PC-9 (cell line): ENCODE measurements around the gene APOBEC3B. TPM values are rescaled to one million over a fixed set of nuclear protein-coding genes. Genes with fewer than 3 reads are reported as not detected.
"Not testable (repeated sequence)": the region's sequence is repeated elsewhere in the genome, so short reads cannot be mapped to it uniquely, and the experiment has no call there.

Experiments
- BruUV-seq: library from RNA; stranded (reverse); fragments of 400-500 nt; replicated peaks from 2 replicates; lab custom pipeline; 2021; lab: Mats Ljungman, UMichigan
- CTCF ChIA-PET: fragments of 300-600 bp; sonication (Branson Sonifier 250); formaldehyde crosslinking; loops from one replicate; lab custom pipeline; 2022; ENCODE audit warnings: antibody characterized with exemption; lab: Charles Lee
- POLR2A ChIA-PET: fragments of 300-600 bp; sonication (Branson Sonifier 250); formaldehyde crosslinking; loops from one replicate; lab custom pipeline; 2022; ENCODE audit warnings: antibody characterized with exemption; ENCODE audit not compliant: unreplicated experiment; lab: Charles Lee
- DNase-seq, 2 experiments: peaks; one replicate each; pipeline versions ENCODE4 v3.0.0 to v3.0.0-alpha.2; 2015 to 2022; ENCODE audit warnings: mixed read lengths in 1 of 2
- H2AFZ ChIP-seq: fragments of 200-600 bp; sonication (generic); 2 replicates; pipeline ENCODE4 v1.8.1; 2017; ENCODE audit warnings: antibody characterized with exemption
- H3F3A ChIP-seq: fragments of 200-600 bp; sonication (generic); 2 replicates; pipeline ENCODE4 v1.8.1; 2017; ENCODE audit warnings: antibody characterized with exemption, mild to moderate bottlenecking, low read depth; ENCODE audit not compliant: insufficient read depth
- H3K27ac ChIP-seq: fragments of 200-600 bp; sonication (generic); 2 replicates; pipeline ENCODE4 v1.6.1; 2016; ENCODE audit warnings: mixed run types
- H3K27me3 ChIP-seq: fragments of 200-600 bp; sonication (generic); 2 replicates; pipeline ENCODE4 v1.6.1; 2016; ENCODE audit warnings: low read depth, mixed run types; ENCODE audit not compliant: insufficient read depth
- H3K36me3 ChIP-seq: fragments of 200-600 bp; sonication (generic); 2 replicates; pipeline ENCODE4 v1.6.1; 2016; ENCODE audit warnings: low read depth, mixed run types
- H3K4me1 ChIP-seq: fragments of 200-600 bp; sonication (generic); replicated peaks from 2 replicates; pipeline ENCODE4 v1.6.1; 2016; ENCODE audit warnings: mixed run types; ENCODE audit not compliant: insufficient read depth
- H3K4me2 ChIP-seq: fragments of 200-600 bp; sonication (generic); 2 replicates; pipeline ENCODE4 v1.6.1; 2017; ENCODE audit warnings: mixed run types
- H3K4me3 ChIP-seq: fragments of 200-600 bp; sonication (generic); 2 replicates; pipeline ENCODE4 v1.6.1; 2016; ENCODE audit warnings: mixed run types
- H3K79me2 ChIP-seq: fragments of 200-600 bp; sonication (generic); 2 replicates; pipeline ENCODE4 v1.6.1; 2017; ENCODE audit warnings: low read depth, mixed run types
- H3K9me2 ChIP-seq: fragments of 200-600 bp; sonication (generic); 2 replicates; pipeline ENCODE4 v1.8.1; 2017; ENCODE audit warnings: mild to moderate bottlenecking; ENCODE audit not compliant: insufficient read depth
- H3K9me3 ChIP-seq: fragments of 200-600 bp; sonication (generic); 2 replicates; pipeline ENCODE4 v1.8.1; 2016; ENCODE audit warnings: low read depth; ENCODE audit not compliant: insufficient read depth
- H4K20me1 ChIP-seq: fragments of 200-600 bp; sonication (generic); 2 replicates; pipeline ENCODE4 v1.8.1; 2017; ENCODE audit not compliant: insufficient read depth
- CTCF ChIP-seq: fragments of 200-600 bp; sonication (generic); conservative IDR thresholded peaks from 2 replicates; pipeline ENCODE4 v1.6.1; 2017; ENCODE audit warnings: mixed run types, antibody characterized with exemption, mild to moderate bottlenecking, moderate library complexity
- EZH2 ChIP-seq: fragments of 200-600 bp; sonication (generic); IDR thresholded peaks from 2 replicates; pipeline ENCODE4 v1.8.0; 2017; ENCODE audit warnings: antibody characterized with exemption, low read depth
- intact Hi-C: fragments of 100-400 bp; cut with micrococcal nuclease; formaldehyde crosslinking; loops from one replicate; pipeline ENCODE4 v1.10.0; 2022; ENCODE audit not compliant: unreplicated experiment
- total RNA-seq: library from RNA; stranded (reverse); gene quantifications from 2 replicates; pipeline ENCODE4 v1.2.3, GENCODE V29; 2021

Gene APOBEC3B
- total RNA-seq, 1 experiment from 2014 or later = 66.5 TPM

GRCh38 chr22:38980587-38980986, 1.6 kb upstream of the APOBEC3B start:
- POLR2A ChIA-PET = not testable (repeated sequence)

GRCh38 chr22:38981005-38981991, 849 bp upstream of the APOBEC3B start:
- POLR2A ChIA-PET = interaction anchor here (0.6 to 0.7 kb wide), 2 partner anchors 41 to 1368 kb away, joined by 3 to 4 read pairs; no protein-coding TSS in a partner anchor
- peak overlapping the region; percentile 94 for H3K27ac ChIP-seq
- H4K20me1 ChIP-seq = no peaks in the 10 kb centered on the region
- H3K27me3 ChIP-seq = no peaks in the 10 kb centered on the region
- DNase-seq = peak in 1 of 2 experiments; percentile 65
- CTCF ChIA-PET = interaction anchor here (0.7 to 1.1 kb wide), 3 partner anchors 25 to 212 kb away, joined by 3 to 4 read pairs (median 3); no protein-coding TSS in a partner anchor
- H3K9me3 ChIP-seq = peaks cover 13% of the 10 kb centered on the region
- intact Hi-C loops = loop anchor here (5.0 to 10.0 kb wide), 2 partner anchors 44 to 226 kb away; partner anchors contain the start of gene SUN2
- H3F3A ChIP-seq = peaks cover 35% of the 10 kb centered on the region
- peaks cover 11% of the 10 kb centered on the region for H3K36me3 ChIP-seq
- H2AFZ ChIP-seq = no peak overlapping the region
- H3K9me2 ChIP-seq = no peaks in the 10 kb centered on the region
- H3K4me3 ChIP-seq = peak overlapping the region; percentile 58; the same call in 1 of the 2 replicates
- H3K4me1 ChIP-seq = peaks cover 44% of the 10 kb centered on the region
- TF ChIP-seq EZH2 (no peak), CTCF (peak; percentile 47; the same call in 1 of the 2 replicates)
- TSS peak; percentile 94 for BruUV-seq
- H3K4me2 ChIP-seq = peak overlapping the region; percentile 88
- peaks cover 14% of the 10 kb centered on the region for H3K79me2 ChIP-seq

More at GRCh38 chr22:38980587-38980986, 1.6 kb upstream of the APOBEC3B start:
- Histone ChIP-seq H3K4me1 (peaks cover 37% of the 10 kb centered on the region), H3F3A (peaks cover 35% of the 10 kb centered on the region), H3K79me2 (peaks cover 14% of the 10 kb centered on the region), H3K36me3 (peaks cover 11% of the 10 kb centered on the region), H3K9me3 (peaks cover 13% of the 10 kb centered on the region)
- intact Hi-C loops = loop anchor here (5.0 to 10.0 kb wide), 2 partner anchors 43 to 226 kb away; partner anchors contain the start of gene SUN2
- H3K9me2 ChIP-seq, H3K27me3 ChIP-seq, DNase-seq, BruUV-seq, H3K27ac ChIP-seq, H3K4me3 ChIP-seq, H4K20me1 ChIP-seq, H3K4me2 ChIP-seq, H2AFZ ChIP-seq: not testable (repeated sequence)
- CTCF ChIA-PET = interaction anchor here (0.7 kb wide), 1 partner anchor 24 kb away, joined by 4 read pairs; no protein-coding TSS in a partner anchor

- H2AFZ ChIP-seq = no peak overlapping the region
- BruUV-seq = no TSS peak
- TF ChIP-seq EZH2 = no peak
- no peak for TF ChIP-seq CTCF
- H3K9me3 ChIP-seq = peaks cover 13% of the 10 kb centered on the region
- peaks cover 11% of the 10 kb centered on the region for H3K36me3 ChIP-seq
- no peaks in the 10 kb centered on the region for H3K9me2 ChIP-seq
- no peaks in the 10 kb centered on the region for H3K27me3 ChIP-seq
- ChIA-PET CTCF (interaction anchor here (1.1 kb wide), 1 partner anchor 215 kb away, joined by 3 read pairs; no protein-coding TSS in a partner anchor), POLR2A (interaction anchor here (0.6 to 1.0 kb wide), 2 partner anchors 20 to 63 kb away, joined by 3 to 46 read pairs; no protein-coding TSS in a partner anchor)
- intact Hi-C loops = loop anchor here (2.0 to 10.0 kb wide), 4 partner anchors 19 to 229 kb away; partner anchors contain the start of gene SUN2
- H3K4me3 ChIP-seq = peak overlapping the region; percentile 20; the same call in 1 of the 2 replicates
- DNase-seq = peak in 1 of 2 experiments; percentile 74
- peaks cover 34% of the 10 kb centered on the region for H3F3A ChIP-seq
- peaks cover 14% of the 10 kb centered on the region for H3K79me2 ChIP-seq
- peak overlapping the region; percentile 94 for H3K27ac ChIP-seq
- H4K20me1 ChIP-seq = no peaks in the 10 kb centered on the region
- peaks cover 47% of the 10 kb centered on the region for H3K4me1 ChIP-seq
- H3K4me2 ChIP-seq = peak overlapping the region; percentile 88
Measured at GRCh38 chr22:38984224-38984623, 2.1 kb downstream of the APOBEC3B start.

GRCh38 chr22:38984784-38985757, 2.9 kb downstream of the APOBEC3B start:
- CTCF ChIA-PET = interaction anchor here (0.6 to 1.1 kb wide), 4 partner anchors 9 to 216 kb away, joined by 3 to 15 read pairs (median 4); no protein-coding TSS in a partner anchor
- H3K4me1 ChIP-seq = peaks cover 47% of the 10 kb centered on the region
- H3K27ac ChIP-seq = peak overlapping the region; percentile 94
- H3K9me3 ChIP-seq = peaks cover 13% of the 10 kb centered on the region
- peak overlapping the region; percentile 20; the same call in 1 of the 2 replicates for H3K4me3 ChIP-seq
- peaks cover 14% of the 10 kb centered on the region for H3K79me2 ChIP-seq
- not testable (repeated sequence) for H3K9me2 ChIP-seq, BruUV-seq, H4K20me1 ChIP-seq, H2AFZ ChIP-seq, H3K27me3 ChIP-seq
- POLR2A ChIA-PET = interaction anchor here (0.5 to 1.0 kb wide), 6 partner anchors 19 to 330 kb away, joined by 3 to 46 read pairs (median 5); no protein-coding TSS in a partner anchor
- peak overlapping the region; percentile 88 for H3K4me2 ChIP-seq
- H3F3A ChIP-seq = peaks cover 32% of the 10 kb centered on the region
- H3K36me3 ChIP-seq = peaks cover 11% of the 10 kb centered on the region
- intact Hi-C loops = loop anchor here (1.0 to 10.0 kb wide), 6 partner anchors 18 to 230 kb away; partner anchors contain the start of genes CBX6 and SUN2
- peak; percentile 96 to 99 for DNase-seq
